NCI-H748 (cell line): ENCODE results near the gene FHDC1.

Experiments used
- DNase-seq: peaks from one replicate; lab custom pipeline; 2025; ENCODE audit not compliant: unreplicated experiment; lab: John Stamatoyannopoulos, UW

Gene FHDC1

DNA sequence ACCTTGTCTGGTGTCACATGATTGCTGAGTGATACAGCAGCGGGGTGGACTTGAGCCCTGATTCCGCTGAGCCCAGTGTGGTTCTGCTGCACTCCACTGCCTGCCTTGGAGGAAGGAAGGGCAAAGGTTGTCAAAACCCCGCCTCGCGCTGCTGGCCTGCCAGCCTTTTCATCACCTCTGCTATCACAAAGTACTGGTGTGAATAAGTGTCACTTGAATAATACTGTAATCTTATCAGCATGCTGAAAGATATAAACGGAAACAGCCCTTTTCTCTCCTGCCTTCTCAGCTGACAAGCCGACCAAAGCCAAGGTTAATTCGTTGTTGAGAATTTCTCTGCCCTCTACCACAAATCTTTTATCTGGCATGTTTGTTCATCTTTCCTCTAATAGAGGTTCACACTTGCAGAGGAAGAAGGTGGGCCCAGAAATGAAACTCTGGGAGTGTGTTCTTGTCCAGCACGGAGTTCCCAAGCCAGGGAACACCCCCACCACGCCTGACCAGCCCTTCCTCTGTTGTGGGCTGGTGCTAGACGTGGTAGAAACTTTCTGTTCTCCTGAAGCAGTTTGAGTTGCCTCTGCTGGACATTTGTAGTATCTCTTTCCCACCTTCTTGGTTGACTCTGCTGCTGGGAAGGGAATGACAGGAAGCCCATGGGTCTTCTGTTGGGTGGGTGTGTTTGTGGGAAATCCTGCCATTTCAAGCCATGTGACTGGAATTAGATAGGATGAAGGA, 21.5 kb downstream of the FHDC1 start:
- DNase-seq, result no peak

DNA sequence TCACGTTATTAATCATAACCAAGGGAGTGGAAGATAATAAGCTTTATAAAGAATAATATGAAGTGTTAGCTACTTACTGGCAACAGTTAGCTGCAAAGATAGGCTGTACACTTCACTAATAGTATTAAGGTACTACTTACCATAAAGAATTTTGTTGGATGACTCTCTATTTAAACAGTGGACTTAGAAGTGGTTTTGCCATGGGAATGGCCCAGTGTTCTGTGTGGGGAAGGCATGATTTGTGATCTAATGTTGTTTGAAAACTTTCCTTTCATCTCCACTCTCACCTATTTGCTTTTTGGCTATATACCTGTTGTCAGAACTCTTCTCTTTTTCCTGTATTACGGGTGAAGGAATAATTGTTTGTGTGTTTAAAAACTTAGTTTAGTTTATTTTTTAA, 23.0 kb downstream of the FHDC1 start:
- DNase-seq, result no peak

DNA sequence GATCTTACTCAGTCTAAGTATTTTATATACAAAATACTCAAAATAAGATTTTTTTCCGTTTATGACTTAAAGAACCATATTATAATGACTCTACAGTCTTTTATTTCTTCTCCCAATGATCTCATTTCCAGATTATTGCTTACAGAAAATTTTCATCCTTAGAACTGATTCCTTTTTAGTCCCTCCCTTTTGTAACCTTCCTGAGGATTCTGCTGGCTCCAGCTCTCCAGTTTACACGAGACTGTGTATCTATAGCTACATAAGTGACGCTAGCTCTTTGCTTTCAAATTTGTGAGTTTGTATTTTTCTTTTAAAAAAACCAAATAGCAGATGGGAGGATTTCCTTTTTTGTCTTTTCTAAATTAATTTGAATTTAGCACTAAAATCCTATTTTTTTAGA, 24.0 kb downstream of the FHDC1 start:
- DNase-seq, result no peak

DNA sequence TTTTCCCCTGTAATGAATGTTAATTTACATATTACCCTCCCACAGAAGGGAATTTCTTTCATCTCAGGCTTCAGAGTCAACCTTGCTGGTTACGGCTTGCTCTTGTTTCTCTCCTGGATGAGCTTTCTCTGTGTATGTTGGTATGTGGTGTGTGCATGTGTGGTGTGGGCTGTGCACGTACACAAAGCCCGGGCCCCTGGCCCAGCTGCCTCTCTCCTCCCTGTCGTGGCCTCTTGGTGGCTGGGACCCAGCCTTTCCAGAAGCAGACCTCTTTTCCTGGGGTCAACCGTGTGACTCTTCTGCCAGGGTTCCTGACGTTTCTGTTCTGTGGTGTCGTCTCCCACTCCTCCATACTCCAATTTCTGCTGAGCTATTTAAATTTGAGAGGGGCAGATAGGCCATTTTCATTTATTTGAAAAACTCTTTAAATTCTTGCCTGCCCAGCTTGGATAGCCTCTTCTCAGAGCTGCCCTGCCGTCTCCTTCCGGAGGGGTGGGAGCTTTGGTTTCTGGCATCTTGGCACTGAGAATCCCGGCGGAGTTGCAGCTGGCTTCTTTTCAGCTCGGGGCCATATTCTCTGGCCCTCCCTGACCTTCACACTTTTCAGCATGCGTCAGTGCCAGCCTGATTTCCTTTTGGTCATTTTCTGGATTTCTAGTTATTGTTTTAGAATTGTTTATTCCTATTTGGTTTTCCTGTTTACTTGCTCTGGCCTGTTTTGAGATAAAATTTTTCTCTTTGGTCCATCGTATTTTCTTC, 25.1 kb downstream of the FHDC1 start:
- no peak for DNase-seq

DNA sequence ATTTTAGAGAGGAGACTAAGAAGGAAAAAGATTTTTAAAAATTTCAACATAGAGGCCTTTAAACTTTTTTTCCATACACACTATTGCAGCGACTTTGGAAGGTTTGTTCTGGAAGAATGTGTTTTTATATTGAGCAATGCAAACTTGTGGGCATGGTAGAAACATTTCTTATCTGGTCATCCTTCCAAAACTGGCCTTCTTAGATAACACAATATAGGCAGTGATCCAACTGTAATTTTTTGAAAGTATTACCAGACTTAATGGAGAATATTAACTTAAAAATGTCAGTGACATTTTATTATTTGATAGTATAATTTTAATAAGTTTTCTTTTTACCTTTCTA, 25.6 kb downstream of the FHDC1 start:
- DNase-seq, result no peak

DNA sequence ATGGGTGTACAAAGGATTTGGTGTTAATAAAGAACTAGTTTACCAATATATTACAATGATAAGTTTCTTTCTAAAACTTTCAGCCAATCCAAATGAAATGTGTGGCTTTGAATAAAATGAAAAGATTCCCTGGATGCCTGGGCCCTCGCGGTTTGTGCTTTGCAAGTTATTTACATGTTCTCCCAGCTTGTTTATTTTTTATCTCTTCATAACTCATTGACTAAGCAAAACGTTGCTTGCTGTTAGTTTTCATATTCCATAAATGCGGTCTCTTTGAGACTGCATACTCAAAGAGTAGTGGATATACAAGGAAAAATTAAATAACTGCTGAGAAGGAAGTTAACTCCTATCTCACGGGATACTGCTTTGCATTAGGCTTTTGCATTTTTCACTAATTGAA, 26.0 kb downstream of the FHDC1 start:
- DNase-seq, result no peak

DNA sequence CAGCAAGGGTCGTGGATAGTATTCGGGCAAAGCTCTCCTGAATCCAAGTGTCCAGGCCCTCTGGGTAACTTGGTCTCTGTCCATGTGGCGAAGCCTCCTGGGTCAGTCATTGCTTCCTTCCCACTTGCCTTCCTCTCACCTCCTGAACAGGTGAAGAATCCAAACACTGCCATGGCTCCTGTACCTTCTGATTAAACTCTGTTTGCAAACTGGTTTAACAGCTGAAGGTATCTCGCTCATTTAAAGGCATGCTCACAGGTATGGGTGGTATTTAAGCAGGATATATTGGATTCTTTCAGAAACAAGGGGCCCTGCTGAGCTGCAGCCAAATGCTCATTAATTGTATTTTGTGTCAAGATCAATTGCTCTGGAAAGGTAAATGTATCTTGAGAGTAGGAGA, 28.2 kb downstream of the FHDC1 start:
- DNase-seq, result no peak

DNA sequence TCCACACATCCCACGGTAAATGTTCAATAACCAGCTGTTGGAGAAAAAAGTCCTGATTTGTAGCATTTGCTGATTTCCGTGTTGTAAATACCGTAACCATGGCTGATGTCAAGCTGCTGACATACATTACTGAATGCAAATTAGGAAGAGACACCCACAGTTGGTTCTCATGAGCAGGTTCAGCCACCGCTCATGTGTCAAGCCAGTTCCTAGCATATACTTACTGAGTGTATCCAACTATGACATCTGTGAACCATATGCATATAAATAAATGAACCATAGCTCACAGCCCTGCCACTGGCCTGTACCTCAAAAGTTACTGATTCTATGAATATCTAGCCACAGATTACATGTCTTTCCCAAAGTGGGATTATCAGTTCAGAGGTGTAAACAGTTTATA, 29.5 kb downstream of the FHDC1 start:
- no peak for DNase-seq

DNA sequence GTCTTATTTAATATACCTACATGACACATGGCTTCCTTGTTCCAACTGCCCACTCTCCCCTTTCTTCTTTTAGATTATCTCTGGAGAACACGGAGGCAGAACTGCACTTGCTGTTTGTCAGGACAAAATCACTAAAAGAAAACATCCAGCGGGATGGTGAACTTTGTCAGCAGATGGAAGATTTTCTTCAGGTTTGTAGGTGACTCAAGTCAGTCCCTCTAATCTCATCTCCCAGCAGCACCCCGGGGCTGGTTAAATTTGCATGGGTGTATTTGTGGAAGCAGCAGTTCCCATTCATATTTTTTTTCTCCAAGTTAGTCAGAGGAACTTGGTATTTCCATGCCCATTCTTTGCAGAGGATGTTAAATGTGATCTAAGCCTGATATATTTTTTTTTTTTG, 31.8 kb downstream of the FHDC1 start:
- DNase-seq, result no peak

DNA sequence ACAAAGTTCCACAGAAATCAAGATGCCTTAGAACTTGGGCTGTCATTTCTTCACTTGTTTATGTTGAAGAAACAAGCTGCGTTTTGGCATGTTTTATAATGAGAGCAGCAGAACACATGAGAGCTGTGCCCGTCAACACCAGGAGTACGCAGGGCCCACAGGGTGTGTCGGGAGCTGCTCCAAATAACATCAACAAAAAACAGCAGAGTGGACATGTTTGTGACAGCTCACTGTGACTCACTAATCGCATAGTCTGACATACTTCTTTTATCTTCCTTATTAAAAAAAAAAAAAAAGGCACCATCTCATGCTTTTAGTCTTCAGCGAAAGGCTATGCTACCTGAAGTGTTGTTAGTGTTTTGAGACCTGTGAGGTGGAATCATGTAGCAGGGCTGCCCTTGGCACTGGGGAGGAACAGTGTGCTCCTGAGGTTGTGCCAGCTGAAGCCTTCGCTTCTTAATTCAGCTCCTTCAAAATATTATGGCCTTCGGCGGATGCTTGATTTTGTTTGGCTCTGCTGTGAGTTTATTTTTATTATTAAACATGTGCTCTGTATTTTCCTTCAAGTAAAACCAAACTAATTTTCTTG, 32.8 kb downstream of the FHDC1 start:
- no peak for DNase-seq

DNA sequence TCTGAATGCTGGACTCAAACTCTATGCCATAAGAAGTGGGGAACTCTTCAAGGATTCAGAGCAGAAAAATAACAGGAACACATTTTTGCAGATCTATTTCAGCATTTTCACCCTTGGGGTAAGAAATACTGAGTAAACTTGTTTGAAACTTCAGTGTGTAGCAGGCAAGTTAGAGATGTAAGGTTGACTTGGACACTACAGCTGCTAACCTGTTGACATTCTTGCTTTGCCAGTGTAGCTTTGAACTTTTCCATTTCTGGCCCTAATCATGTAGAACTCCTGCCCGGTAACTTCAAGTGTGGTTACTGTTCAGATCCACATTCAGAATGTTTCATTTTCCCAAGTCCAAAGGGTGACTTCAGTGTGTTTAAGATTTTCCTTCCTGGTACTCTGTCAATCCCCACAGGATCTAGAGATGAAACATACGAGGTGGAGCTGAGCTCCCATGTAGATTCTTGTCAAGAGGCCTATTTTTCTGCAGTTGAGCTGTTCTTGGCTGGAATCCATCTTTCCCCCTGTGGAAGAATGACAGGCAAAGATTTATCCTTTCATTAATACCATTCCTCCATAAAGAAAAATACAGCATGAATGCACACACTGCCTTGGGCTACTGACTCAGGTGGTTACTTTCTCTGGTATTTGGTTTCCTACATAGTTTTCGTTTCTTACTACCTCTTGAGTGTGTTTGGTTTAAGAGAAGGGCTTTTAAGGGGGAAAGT, 34.1 kb downstream of the FHDC1 start:
- no peak for DNase-seq

DNA sequence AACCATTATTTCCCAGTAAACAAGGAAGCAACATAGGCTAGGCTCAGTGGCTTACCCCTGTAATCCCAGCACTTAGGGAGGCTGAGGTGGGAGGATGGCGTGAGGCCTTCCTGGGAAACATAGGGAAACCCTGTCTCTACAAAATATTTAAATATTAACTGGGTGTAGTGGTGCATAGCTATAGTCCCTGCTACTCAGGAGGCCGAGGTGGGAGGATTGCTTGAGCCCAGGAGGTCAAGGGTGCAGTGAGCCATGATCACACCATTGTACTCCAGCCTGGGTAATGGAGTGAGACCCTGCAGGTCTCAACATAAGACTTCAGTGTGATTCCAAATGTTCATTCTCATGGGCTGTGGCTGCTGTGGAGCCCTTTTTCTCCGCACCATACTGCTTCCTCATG, 34.9 kb downstream of the FHDC1 start:
- no peak for DNase-seq

DNA sequence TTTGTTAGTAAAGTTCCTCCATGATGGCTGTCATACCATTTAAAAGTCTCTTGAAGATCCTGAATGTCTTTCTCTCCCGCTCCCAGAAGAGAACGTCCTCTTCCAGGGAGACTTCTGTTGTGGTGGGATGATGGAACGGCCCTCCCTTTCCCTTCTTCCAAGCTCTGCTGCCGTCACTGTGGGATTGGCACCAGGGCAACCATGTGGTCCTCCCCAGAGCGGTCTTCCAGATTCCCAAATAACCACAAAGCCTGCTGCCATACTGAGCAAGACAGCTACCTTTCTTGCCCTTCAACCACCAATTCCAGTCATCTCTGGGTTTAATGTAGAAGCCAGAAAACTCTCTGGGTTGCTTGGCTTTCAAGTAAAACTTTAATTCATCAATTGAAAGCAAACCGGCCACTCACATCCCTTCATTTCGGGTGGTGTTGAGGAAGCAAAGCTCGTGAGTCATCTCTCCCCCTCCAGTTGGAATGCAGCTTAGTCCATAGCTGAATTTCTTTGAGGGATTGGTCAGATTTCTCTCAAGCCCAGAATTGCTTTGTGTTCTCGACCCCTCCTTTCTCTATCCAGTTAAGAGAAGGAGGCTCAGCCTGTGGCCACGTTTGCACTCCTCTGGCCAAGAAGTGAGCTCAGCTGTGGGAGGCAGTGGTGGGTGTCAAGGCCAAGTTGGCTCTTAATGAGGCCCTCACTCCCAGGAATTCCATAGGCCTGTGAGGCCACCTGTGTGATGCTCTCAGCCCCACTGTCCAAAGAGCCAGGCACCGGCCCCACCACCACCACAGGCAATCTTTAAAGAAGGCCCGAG, 36.9 kb downstream of the FHDC1 start:
- DNase-seq, result no peak

DNA sequence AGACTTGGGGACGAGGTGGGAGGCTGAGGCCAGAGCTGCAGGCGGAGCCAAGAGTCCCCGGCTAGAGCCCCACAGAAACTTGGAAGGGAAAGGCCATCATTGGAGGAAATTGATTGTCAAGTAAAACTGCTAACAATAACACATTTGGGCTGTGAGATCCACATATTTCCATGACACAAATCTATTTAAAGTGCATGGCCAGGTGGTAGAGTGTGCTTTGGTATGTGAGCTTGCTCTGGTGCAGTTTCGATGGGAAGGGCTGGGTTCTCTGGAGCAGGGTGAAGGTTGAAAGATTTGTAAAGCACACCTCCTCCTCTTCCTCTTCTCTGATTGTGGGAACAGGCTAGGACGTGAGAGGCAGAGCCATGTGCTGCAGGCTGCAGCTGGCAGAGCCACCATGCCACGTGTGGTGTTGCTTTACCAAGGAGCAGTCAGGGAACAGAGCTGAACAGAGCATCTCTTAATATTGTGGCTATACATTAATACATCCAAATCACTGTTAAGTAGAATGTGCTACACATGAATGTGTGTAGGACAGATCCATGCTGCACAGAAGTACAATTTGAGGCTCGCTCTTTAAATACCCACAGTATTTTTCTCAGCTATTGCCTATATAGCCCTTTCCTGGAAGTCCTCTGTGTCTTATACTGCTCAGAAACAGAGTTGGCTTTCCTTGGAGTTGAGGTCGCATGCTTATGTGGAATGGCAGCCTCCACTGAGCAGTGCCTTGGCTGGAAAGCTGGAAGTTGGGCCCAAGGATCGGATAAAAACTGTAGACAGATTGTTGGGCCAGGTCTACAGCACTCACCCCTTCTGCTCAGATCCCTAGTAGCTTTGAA, 37.7 kb downstream of the FHDC1 start:
- DNase-seq, result no peak

DNA sequence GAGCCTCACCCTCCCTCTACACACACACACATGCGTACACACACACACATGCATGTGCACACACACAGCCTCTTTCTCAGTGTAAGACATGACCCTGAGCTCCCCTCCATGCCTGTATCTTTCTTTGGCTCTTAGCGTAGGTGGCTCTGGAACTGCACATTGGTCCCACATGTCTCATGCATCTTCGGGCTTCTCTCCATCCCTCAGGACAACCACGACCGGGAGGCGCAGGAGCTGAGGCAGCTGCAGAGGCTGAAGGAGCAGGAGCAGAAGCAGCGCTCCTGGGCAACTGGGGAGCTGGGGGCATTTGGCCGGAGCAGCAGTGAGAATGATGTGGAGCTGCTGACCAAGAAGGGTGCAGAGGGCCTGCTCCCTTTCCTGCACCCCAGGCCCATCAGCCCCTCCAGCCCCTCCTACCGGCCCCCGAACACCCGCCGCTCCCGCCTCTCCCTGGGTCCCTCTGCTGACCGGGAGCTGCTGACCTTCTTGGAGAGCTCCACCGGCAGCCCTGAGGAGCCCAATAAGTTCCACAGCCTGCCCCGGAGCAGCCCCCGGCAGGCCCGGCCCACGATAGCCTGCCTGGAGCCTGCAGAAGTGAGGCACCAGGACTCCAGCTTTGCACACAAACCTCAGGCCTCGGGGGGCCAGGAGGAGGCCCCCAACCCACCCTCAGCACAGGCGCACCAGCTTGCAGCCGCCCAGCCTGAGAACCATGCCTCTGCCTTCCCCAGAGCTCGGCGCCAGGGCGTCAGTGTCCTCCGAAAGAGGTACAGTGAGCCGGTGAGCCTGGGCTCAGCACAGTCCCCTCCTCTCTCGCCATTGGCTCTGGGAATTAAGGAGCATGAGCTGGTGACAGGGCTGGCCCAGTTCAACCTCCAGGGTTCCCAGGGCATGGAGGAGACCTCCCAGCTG, 38.6 kb downstream of the FHDC1 start:
- DNase-seq, result no peak

DNA sequence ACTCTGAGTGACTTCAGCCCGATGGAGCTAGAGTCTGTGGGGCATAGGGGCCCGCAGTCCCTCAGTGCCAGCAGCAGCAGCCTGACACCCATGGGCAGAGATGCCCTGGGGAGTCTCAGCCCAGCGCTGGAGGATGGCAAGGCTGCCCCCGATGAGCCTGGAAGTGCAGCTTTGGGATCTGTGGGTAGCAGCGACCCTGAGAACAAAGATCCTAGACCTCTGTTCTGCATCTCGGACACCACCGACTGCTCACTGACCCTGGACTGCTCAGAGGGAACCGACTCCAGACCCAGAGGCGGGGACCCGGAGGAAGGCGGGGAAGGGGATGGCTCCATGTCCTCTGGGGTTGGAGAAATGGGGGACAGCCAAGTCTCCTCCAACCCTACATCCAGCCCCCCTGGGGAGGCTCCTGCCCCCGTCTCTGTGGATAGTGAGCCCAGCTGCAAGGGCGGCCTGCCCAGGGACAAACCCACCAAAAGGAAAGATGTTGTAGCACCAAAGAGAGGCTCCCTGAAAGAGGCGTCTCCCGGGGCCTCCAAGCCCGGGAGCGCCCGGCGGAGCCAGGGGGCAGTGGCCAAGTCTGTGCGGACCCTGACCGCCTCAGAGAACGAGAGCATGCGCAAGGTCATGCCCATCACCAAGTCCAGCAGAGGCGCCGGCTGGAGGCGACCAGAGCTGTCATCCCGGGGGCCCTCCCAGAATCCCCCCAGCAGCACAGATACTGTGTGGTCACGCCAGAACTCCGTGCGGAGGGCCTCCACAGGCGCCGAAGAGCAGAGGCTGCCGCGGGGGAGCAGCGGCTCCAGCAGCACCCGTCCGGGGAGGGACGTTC, 39.5 kb downstream of the FHDC1 start:
- DNase-seq, result no peak

DNA sequence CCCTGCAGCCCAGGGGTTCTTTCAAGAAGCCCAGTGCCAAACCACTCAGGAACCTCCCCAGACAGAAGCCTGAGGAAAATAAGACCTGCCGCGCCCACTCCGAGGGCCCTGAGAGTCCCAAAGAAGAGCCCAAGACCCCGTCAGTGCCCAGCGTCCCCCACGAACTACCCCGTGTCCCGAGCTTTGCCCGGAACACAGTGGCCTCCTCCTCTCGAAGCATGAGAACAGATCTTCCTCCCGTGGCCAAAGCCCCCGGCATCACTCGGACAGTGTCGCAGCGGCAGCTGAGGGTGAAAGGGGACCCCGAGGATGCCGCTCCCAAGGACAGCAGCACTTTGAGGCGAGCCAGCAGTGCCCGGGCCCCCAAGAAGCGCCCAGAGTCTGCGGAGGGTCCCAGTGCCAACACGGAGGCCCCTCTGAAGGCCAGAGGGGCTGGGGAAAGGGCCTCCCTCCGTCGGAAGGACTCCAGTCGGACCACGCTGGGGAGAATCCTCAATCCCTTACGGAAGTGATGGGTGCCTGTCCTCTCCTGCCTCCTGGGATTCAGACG, 40.2 kb downstream of the FHDC1 start:
- no peak for DNase-seq
